ENCODE data around the gene ZNF526.

The ZNF526 gene

DNA sequence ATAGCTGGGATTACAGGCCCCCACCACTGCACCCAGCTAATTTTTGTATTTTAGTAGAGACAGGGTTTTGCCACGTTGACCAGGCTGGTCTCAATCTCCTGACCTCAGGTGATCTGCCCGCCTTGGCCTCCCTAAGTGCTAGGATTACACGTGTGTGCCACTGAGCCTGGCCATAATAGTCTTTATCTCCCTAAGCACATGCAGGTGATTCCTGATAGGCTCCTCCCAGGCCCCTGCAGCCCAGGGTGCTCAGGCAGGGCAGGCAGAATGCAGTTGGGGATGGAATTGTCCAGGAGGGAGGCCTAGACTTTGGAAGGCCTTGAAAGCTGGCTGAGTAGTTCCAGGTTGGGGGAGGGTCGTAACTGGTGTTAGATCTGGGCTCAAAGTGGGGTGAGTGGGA is 8.5 kb downstream of the ZNF526 start:
- no peak overlapping the region for H3K4me3 ChIP-seq
- no peaks in the 10 kb centered on the region for H3K9me3 ChIP-seq
- DNase-seq, result no peak
- no peak for TF ChIP-seq CTCF (IDR thresholded peaks at IDR 0.05)
- peaks cover 68 to 98% (median 91%) of the 10 kb centered on the region in 3 donors for H3K36me3 ChIP-seq
- no peaks in the 10 kb centered on the region for H3K27me3 ChIP-seq
- H3K4me1 ChIP-seq, result peaks cover 0 to 3% (median 0%) of the 10 kb centered on the region in 4 donors
- intact Hi-C loops (cut with DNase I; ENCODE audit: low total_unique reads), result no loop called here
- no peak overlapping the region for H3K27ac ChIP-seq

DNA sequence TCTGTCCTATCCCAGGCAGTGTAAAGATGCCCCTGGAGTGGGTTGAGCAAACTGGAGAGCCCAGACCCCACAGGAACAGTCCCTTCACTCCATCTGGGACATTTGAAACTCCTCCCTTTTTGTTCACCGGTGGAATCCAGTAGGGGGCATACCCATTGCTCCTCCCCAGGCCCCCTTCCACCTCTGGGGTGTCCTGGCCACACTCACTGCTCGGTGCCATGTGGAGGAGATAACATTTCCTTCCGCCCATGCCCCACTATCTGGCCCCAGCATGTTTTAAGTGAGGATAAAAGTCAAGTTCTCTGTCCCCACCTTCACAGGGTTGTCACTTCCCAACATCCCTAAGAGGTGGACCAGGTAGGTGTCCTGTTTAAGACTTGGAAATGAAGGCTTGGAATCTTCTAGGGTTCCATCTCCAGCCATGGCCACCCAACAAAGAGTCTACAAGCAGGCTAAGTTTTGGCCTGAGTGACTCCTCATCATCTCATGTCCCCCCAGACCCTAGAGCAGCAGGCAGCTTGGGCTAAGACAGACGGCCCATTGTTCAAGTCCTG is 9.3 kb downstream of the ZNF526 start:
- Histone ChIP-seq H3K36me3 (peaks cover 72 to 100% (median 97%) of the 10 kb centered on the region in 3 donors), H3K9me3 (no peaks in the 10 kb centered on the region), H3K4me1 (peaks cover 0 to 3% (median 0%) of the 10 kb centered on the region in 4 donors), H3K27me3 (no peaks in the 10 kb centered on the region), H3K27ac (no peak overlapping the region), H3K4me3 (no peak overlapping the region)
- TF ChIP-seq CTCF (IDR thresholded peaks at IDR 0.05), result no peak
- intact Hi-C loops (cut with DNase I; ENCODE audit: low total_unique reads), result no loop called here
- no peak for DNase-seq

DNA sequence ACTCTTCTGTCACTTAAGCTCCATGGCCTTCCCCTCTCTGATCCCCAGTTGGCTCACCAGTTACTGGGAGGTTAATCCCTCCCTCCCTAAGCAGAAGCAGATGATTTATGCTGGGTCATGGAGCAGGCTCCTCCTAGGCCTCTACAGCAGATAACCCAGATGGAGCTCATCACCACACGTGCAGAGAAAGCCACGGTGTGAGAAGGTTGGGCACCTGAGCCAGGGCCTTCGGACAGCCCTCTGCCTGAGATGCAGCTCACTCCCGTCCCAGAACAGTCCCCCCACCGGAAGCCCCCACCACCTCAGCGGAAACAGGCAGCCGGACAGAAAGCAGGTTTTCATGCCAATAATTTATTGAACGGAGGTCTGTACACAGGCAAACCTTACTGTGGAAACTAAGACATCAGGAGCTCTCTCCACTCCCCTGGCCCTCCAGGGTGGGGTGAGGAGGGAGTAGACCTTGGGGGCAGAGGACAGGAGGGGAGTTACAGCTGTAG is 9.8 kb downstream of the ZNF526 start:
- Histone ChIP-seq H3K4me3 (no peak overlapping the region), H3K4me1 (peaks cover 0 to 3% (median 0%) of the 10 kb centered on the region in 4 donors), H3K9me3 (no peaks in the 10 kb centered on the region), H3K27me3 (no peaks in the 10 kb centered on the region), H3K36me3 (peaks cover 72 to 100% (median 97%) of the 10 kb centered on the region in 3 donors), H3K27ac (no peak overlapping the region)
- DNase-seq, result no peak
- no peak for TF ChIP-seq CTCF (IDR thresholded peaks at IDR 0.05)
- intact Hi-C loops (cut with DNase I; ENCODE audit: low total_unique reads), result no loop called here

- Histone ChIP-seq H3K27ac (no peak overlapping the region), H3K9me3 (no peaks in the 10 kb centered on the region), H3K4me3 (no peak overlapping the region), H3K4me1 (peaks cover 0 to 3% (median 0%) of the 10 kb centered on the region in 4 donors), H3K36me3 (peaks cover 70 to 100% (median 97%) of the 10 kb centered on the region in 3 donors), H3K27me3 (no peaks in the 10 kb centered on the region)
- DNase-seq, result no peak
- intact Hi-C loops (cut with DNase I; ENCODE audit: low total_unique reads), result no loop called here
- no peak for TF ChIP-seq CTCF (IDR thresholded peaks at IDR 0.05)
Observed at GRCh38 chr19:42230571-42230970, 10.5 kb downstream of the ZNF526 start.

GRCh38 chr19:42232435-42232834 is 12.3 kb downstream of the ZNF526 start:
- Histone ChIP-seq H3K27ac (no peak overlapping the region), H3K27me3 (no peaks in the 10 kb centered on the region)

More at GRCh38 chr19:42232435-42232834, 12.3 kb downstream of the ZNF526 start:
- peaks cover 59 to 98% (median 92%) of the 10 kb centered on the region in 3 donors for H3K36me3 ChIP-seq
- no peaks in the 10 kb centered on the region for H3K4me1 ChIP-seq
- no peak for TF ChIP-seq CTCF (IDR thresholded peaks at IDR 0.05)
- intact Hi-C loops (cut with DNase I; ENCODE audit: low total_unique reads), result no loop called here
- no peak for DNase-seq
- no peaks in the 10 kb centered on the region for H3K9me3 ChIP-seq
- no peak overlapping the region for H3K4me3 ChIP-seq

Measured in tibial artery (tissue), 4 donors.